ENCODE results near the gene DEPDC1. TPM values are rescaled to one million over a fixed set of nuclear protein-coding genes. Genes with fewer than 3 reads are reported as not detected.

Gene DEPDC1
- total RNA-seq, 1 experiment from 2014 or later: 26.1 TPM

- H2AFZ ChIP-seq (ENCODE audit: low read length): no peak overlapping the region
Measured at GRCh38 chr1:68521286-68521685, 24.4 kb upstream of the DEPDC1 start.

More at GRCh38 chr1:68521286-68521685, 24.4 kb upstream of the DEPDC1 start:
- no peak overlapping the region for H3K23ac ChIP-seq (ENCODE audit: insufficient read length, low read depth, low read length)
- no peaks in the 10 kb centered on the region for H3K79me1 ChIP-seq (ENCODE audit: insufficient read depth, low read depth, low read length, poor library complexity, severe bottlenecking)
- no peaks in the 10 kb centered on the region for H3K9me3 Mint-ChIP-seq
- H3K56ac ChIP-seq (ENCODE audit: insufficient read length, low read depth, low read length): no peak overlapping the region
- H3K27ac Mint-ChIP-seq: no peak overlapping the region
- no peak overlapping the region for H3K4me3 Mint-ChIP-seq
- no peak overlapping the region for H2BK15ac ChIP-seq (ENCODE audit: low read depth, low read length)
- H3K27ac ChIP-seq (ENCODE audit: insufficient read length, low read depth, low read length): no peak overlapping the region
- no peaks in the 10 kb centered on the region for H3K27me3 ChIP-seq (ENCODE audit: insufficient read depth, low read length)
- H2BK12ac ChIP-seq (ENCODE audit: insufficient read length, low read depth, low read length): no peak overlapping the region
- no peak overlapping the region for H4K5ac ChIP-seq (ENCODE audit: insufficient read length, low read depth, low read length)
- DNase-seq: no peak
- H2AK5ac ChIP-seq (ENCODE audit: insufficient read length, low read length): no peak overlapping the region
- no peak overlapping the region for H2BK5ac ChIP-seq (ENCODE audit: insufficient read length, low read length)
- no peaks in the 10 kb centered on the region for H3K23me2 ChIP-seq (ENCODE audit: insufficient read length, low read depth, low read length, poor library complexity, severe bottlenecking)
- H4K20me1 ChIP-seq (ENCODE audit: control insufficient read depth, insufficient read depth, insufficient read length): no peaks in the 10 kb centered on the region
- H2BK20ac ChIP-seq (ENCODE audit: low read depth, low read length, poor library complexity, severe bottlenecking): no peak overlapping the region
- no peaks in the 10 kb centered on the region for H3K79me2 ChIP-seq (ENCODE audit: insufficient read depth, low read length)
- H4K91ac ChIP-seq (ENCODE audit: insufficient read length, low read depth, low read length): no peak overlapping the region
- no peaks in the 10 kb centered on the region for H3K36me3 Mint-ChIP-seq (ENCODE audit: insufficient read depth in 1 of 3, low read depth in 3 of 3)
- no peaks in the 10 kb centered on the region for H3K27me3 Mint-ChIP-seq (ENCODE audit: low read depth)
- H2BK120ac ChIP-seq (ENCODE audit: low read depth, low read length, poor library complexity, severe bottlenecking): no peak overlapping the region
- H3K9me3 ChIP-seq (ENCODE audit: control insufficient read depth, low read depth, low read length): no peaks in the 10 kb centered on the region
- H3K14ac ChIP-seq (ENCODE audit: insufficient read depth, low read length): no peak overlapping the region
- H3K4ac ChIP-seq (ENCODE audit: low read depth, low read length): no peak overlapping the region
- no peak overlapping the region for H3T11ph ChIP-seq (ENCODE audit: low read length)
- H3K18ac ChIP-seq (ENCODE audit: insufficient read length, low read depth, low read length): no peak overlapping the region
- no peaks in the 10 kb centered on the region for H3K4me1 ChIP-seq (ENCODE audit: insufficient read depth, low read length)
- no peak for TF ChIP-seq CTCF (conservative IDR thresholded peaks at IDR 0.05)
- H3K4me1 Mint-ChIP-seq: peaks cover 0 to 2% of the 10 kb centered on the region in 2 experiments; a peak in 1 of 4 replicates
- no peak overlapping the region for H3K9ac ChIP-seq (ENCODE audit: extremely low read depth, insufficient read length, low read length)
- no peak overlapping the region for H4K8ac ChIP-seq (replicated peaks; ENCODE audit: insufficient read length, low read depth, low read length)
- H3K4me2 ChIP-seq (ENCODE audit: insufficient read depth, insufficient read length, low read length): no peak overlapping the region

All from H9 (cell line).